HepG2 (cell line): Measurements from ENCODE around the gene CSNK2B. TPM values are rescaled to one million over a fixed set of nuclear protein-coding genes. Genes with fewer than 3 reads are reported as not detected.

Source experiments
- ATAC-seq: fragments of 200-7000 bp; cut with Tn5 transposase; 3 replicates; pipeline ENCODE4 v1.9.1; 2020; ENCODE audit warnings: mild to moderate bottlenecking, moderate library complexity
- BruUV-seq: library from RNA; stranded (reverse); fragments of 400-500 nt; replicated peaks from 2 replicates; lab custom pipeline; 2021; lab: Mats Ljungman, UMichigan
- CTCF ChIA-PET: fragments of 300-600 bp; formaldehyde crosslinking; extraction: SDS; loops from one replicate; lab custom pipeline; 2021; ENCODE audit warnings: low total read pairs, inconsistent platforms, low intra/inter-chr PET ratio; lab: Yijun Ruan, JAX
- POLR2A ChIA-PET: fragments of 350-600 bp; sonication (Branson Sonifier 250); formaldehyde crosslinking; loops from one replicate; lab custom pipeline; 2020; ENCODE audit warnings: antibody characterized with exemption, inconsistent platforms; lab: Yijun Ruan, JAX
- DNase-seq: peaks from one replicate; pipeline ENCODE4 v3.0.0-alpha.2; 2015; ENCODE audit warnings: low spot score
- FAIRE-seq: peaks from 3 replicates; lab custom pipeline; 2011; peaks lifted over from hg19 to GRCh38; lab: Jason Lieb, UNC
- H2AFZ ChIP-seq: one replicate; pipeline ENCODE4 v1.6.1; 2011; ENCODE audit warnings: low read length, inconsistent platforms
- H3K27ac ChIP-seq: fragments of 300-600 bp; 3 replicates; pipeline ENCODE4 v1.8.0; 2011; ENCODE audit warnings: mixed run types, mild to moderate bottlenecking, mixed read lengths, low read length, inconsistent platforms; ENCODE audit not compliant: insufficient read depth; ENCODE audit errors: extremely low read length
- H3K27me3 ChIP-seq, 2 experiments: fragments of 200-600 bp in 1 of 2; 2 replicates in 1 of 2; 3 replicates in 1 of 2; pipeline versions ENCODE4 v1.6.0 to v1.8.0; 2011; ENCODE audit warnings: low read length in 2 of 2, mild to moderate bottlenecking in 2 of 2, moderate library complexity in 2 of 2, inconsistent platforms in 1 of 2; ENCODE audit not compliant: insufficient read depth in 2 of 2, control insufficient read depth in 1 of 2
- H3K36me3 ChIP-seq, 2 experiments: fragments of 200-600 bp in 1 of 2; replicated peaks in 1 of 2; 2 replicates in 1 of 2; 3 replicates in 1 of 2; pipeline versions ENCODE4 v1.5.1 to v1.8.0; 2011; ENCODE audit warnings: low read length in 2 of 2, inconsistent platforms in 1 of 2; ENCODE audit not compliant: insufficient read depth in 2 of 2, control insufficient read depth in 1 of 2
- H3K4me1 ChIP-seq: 2 replicates; pipeline ENCODE4 v1.5.1; 2012; ENCODE audit warnings: low read length, inconsistent platforms; ENCODE audit not compliant: insufficient read depth
- H3K4me2 ChIP-seq: 2 replicates; pipeline ENCODE4 v1.6.0; 2011; ENCODE audit warnings: low read depth, low read length, inconsistent platforms
- H3K4me3 ChIP-seq, 3 experiments: fragments of 200-600 bp in 1 of 3; sonication (generic), shearing (Covaris generic) in 1 of 3; replicated peaks in 1 of 3; 2 replicates each; pipeline ENCODE4 v1.5.1; 2011 to 2016; ENCODE audit warnings: low read length in 3 of 3, inconsistent platforms in 2 of 3, low read depth in 2 of 3, mild to moderate bottlenecking in 2 of 3, control low read depth in 1 of 3, mixed read lengths in 1 of 3; ENCODE audit not compliant: insufficient read depth in 1 of 3
- H3K79me2 ChIP-seq: one replicate; pipeline ENCODE4 v1.6.1; 2011; ENCODE audit warnings: low read length, inconsistent platforms; ENCODE audit not compliant: insufficient read depth
- H3K9ac ChIP-seq: 2 replicates; pipeline ENCODE4 v1.6.0; 2011; ENCODE audit warnings: mild to moderate bottlenecking, low read depth, low read length, inconsistent platforms; ENCODE audit not compliant: insufficient read depth
- H3K9me3 ChIP-seq: 2 replicates; pipeline ENCODE4 v1.5.1; 2012; ENCODE audit warnings: mild to moderate bottlenecking, low read length
- H4K20me1 ChIP-seq: 2 replicates; pipeline ENCODE4 v1.6.0; 2011; ENCODE audit warnings: inconsistent platforms, mild to moderate bottlenecking, low read length, moderate library complexity; ENCODE audit not compliant: insufficient read depth
- AGO1 ChIP-seq: fragments of 200-400 bp; formaldehyde crosslinking; IDR thresholded peaks from 2 replicates; pipeline ENCODE4 v1.6.1; 2017; ENCODE audit warnings: mild to moderate bottlenecking, low read depth, low read length, moderate library complexity; ENCODE audit not compliant: poor library complexity, severe bottlenecking
- KDM6A ChIP-seq: IDR thresholded peaks from 2 replicates; pipeline ENCODE4 v1.6.1; 2016; ENCODE audit warnings: low read depth
- MED1 ChIP-seq: sonication (generic); formaldehyde crosslinking; IDR thresholded peaks from 2 replicates; pipeline ENCODE4 v1.4.0; 2020; ENCODE audit warnings: missing genetic modification reagents
- MZF1 ChIP-seq: sonication (generic); formaldehyde crosslinking; IDR thresholded peaks from 2 replicates; pipeline ENCODE4 v1.8.1; 2023; ENCODE audit warnings: mild to moderate bottlenecking, missing genetic modification reagents, borderline replicate concordance
- NFYC ChIP-seq: IDR thresholded peaks from 2 replicates; pipeline ENCODE4 v1.6.1; 2016; ENCODE audit warnings: missing genetic modification reagents, missing compliant biosample characterization
- NRL ChIP-seq: sonication (generic); formaldehyde crosslinking; IDR thresholded peaks from 2 replicates; pipeline ENCODE4 v1.5.0; 2020; ENCODE audit warnings: missing genetic modification reagents, mild to moderate bottlenecking, moderate library complexity, borderline replicate concordance
- POLR2A ChIP-seq, 2 experiments: IDR thresholded peaks; 2 replicates each; pipeline ENCODE4 v1.6.1; 2011; ENCODE audit warnings: low read depth in 2 of 2, low read length in 2 of 2, mild to moderate bottlenecking in 1 of 2, moderate library complexity in 1 of 2; ENCODE audit not compliant: insufficient read depth in 1 of 2
- POLR2G ChIP-seq: fragments of 200-400 bp; formaldehyde crosslinking; IDR thresholded peaks from 2 replicates; pipeline ENCODE4 v1.6.1; 2018; ENCODE audit warnings: mild to moderate bottlenecking, low read depth, low read length, moderate library complexity
- RBFOX2 ChIP-seq: fragments of 200-400 bp; formaldehyde crosslinking; IDR thresholded peaks from 2 replicates; pipeline ENCODE4 v1.6.1; 2017; ENCODE audit warnings: low read depth, mild to moderate bottlenecking, low read length
- SNAPC2 ChIP-seq: sonication (generic); formaldehyde crosslinking; IDR thresholded peaks from 2 replicates; pipeline ENCODE4 v1.8.1; 2022; ENCODE audit warnings: mild to moderate bottlenecking, missing genetic modification reagents
- ZBTB20 ChIP-seq: sonication (generic); formaldehyde crosslinking; IDR thresholded peaks from 2 replicates; pipeline ENCODE4 v1.8.1; 2023; ENCODE audit warnings: missing genetic modification reagents, low read depth, mild to moderate bottlenecking, borderline replicate concordance
- ZNF263 ChIP-seq: sonication (generic); formaldehyde crosslinking; IDR thresholded peaks from 2 replicates; pipeline ENCODE4 v1.4.0; 2020; ENCODE audit warnings: missing genetic modification reagents
- ZNF337 ChIP-seq: sonication (generic); formaldehyde crosslinking; IDR thresholded peaks from 2 replicates; pipeline ENCODE4 v1.5.1; 2020; ENCODE audit warnings: missing genetic modification reagents, low read depth, mild to moderate bottlenecking, borderline replicate concordance
- ZNF354B ChIP-seq: sonication (generic); formaldehyde crosslinking; IDR thresholded peaks from 2 replicates; pipeline ENCODE4 v1.8.0; 2022; ENCODE audit warnings: mild to moderate bottlenecking, missing genetic modification reagents
- ZNF574 ChIP-seq: sonication (generic); formaldehyde crosslinking; IDR thresholded peaks from 2 replicates; pipeline ENCODE4 v1.4.0; 2020; ENCODE audit warnings: missing genetic modification reagents
- WGBS: methylation state at CpG from one replicate; pipeline ENCODE4 v1.1.6; 2017; ENCODE audit warnings: low lambda C conversion rate; 5-methylcytosine and 5-hydroxymethylcytosine counted together
- in situ Hi-C: cut with HindIII; loops from 2 replicates; pipeline ENCODE4 v1.10.0; 2017; ENCODE audit warnings: low pct_unique_long_range_greater_than_20kb; ENCODE audit not compliant: extremely low pct_ligation_motif_present
- intact Hi-C: fragments of 100-400 bp; cut with micrococcal nuclease; formaldehyde crosslinking; loops from one replicate; pipeline ENCODE4 v1.10.0; 2022; ENCODE audit not compliant: unreplicated experiment
- polyA plus RNA-seq, 8 experiments: library from polyadenylated mRNA; depleted of rRNA in 3 of 8; stranded (reverse) in 7 of 8; unstranded in 1 of 8; fragments of >200 nt; fragmentation: Illumina TruSeq in 4 of 8; extraction: Trizol in 4 of 8; gene quantifications; 2 replicates each; pipeline versions ENCODE4 v1.2.1 to v1.2.3, GENCODE V29; 2011 to 2016; ENCODE audit warnings: low read depth in 4 of 8, missing spikeins in 1 of 8, mixed read lengths in 1 of 8; ENCODE audit not compliant: insufficient read depth in 1 of 8
- total RNA-seq, 5 experiments: library from RNA; depleted of rRNA; stranded (reverse); fragments of >200 nt; fragmentation: Illumina TruSeq; extraction: Trizol; gene quantifications; 2 replicates each; pipeline ENCODE4 v1.2.3, GENCODE V29; 2016; ENCODE audit warnings: low read depth in 1 of 5
- TF ChIP-seq, protein P1 (sequence below): IDR thresholded peaks from 2 replicates; pipeline ENCODE4 v1.6.1; 2018; ENCODE audit warnings: missing genetic modification reagents

The CSNK2B gene
- total and polyA plus RNA-seq, 2 of the 13 experiments (the other 11 are each of a cell fraction or from before 2014, with no cell fraction given), result 111 to 296 TPM

DNA sequence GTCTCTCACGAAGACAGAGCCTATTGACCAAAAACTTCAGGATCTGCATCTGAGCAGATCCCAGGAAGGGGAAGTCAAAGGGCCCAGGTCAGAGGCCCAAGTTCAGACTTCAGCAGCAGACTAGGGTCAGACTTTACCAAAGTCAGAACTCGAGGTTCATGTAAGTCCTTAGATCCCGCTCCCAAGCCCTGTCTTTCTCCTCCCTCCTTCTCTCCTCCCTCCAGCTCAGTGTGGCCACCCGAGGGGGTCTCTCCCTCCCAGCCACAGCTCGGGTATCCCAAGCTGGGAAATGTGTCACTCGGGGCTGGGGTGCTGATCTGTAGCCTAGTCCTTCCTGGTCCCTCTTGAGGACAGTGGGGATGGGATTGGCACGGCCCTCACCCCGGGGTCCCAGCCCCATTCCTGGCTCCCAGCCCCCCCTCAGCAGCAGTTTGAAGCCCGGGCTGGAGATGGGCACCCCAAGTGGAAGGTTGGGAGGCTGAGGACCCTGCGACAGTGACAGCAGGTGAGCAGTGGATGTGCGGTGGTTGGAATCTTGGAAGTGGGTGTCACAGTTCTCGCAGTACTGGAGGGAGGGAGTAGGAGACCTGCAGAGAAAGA, 3.7 kb upstream of the CSNK2B start:
- Histone ChIP-seq H3K36me3 (peaks cover 10 to 24% of the 10 kb centered on the region in 2 experiments), H3K27ac (peak overlapping the region; percentile 15), H3K9me3 (no peaks in the 10 kb centered on the region), H3K9ac (no peak overlapping the region), H3K4me1 (peaks cover 77% of the 10 kb centered on the region), H3K4me3 (no peak overlapping the region), H4K20me1 (peaks cover 18% of the 10 kb centered on the region; the same call in 1 of the 2 replicates), H3K4me2 (peak overlapping the region; percentile 94; the same call in 1 of the 2 replicates), H3K27me3 (no peaks in the 10 kb centered on the region; a peak in 1 of 5 replicates), H2AFZ (no peak overlapping the region), H3K79me2 (peaks cover 66% of the 10 kb centered on the region)
- CTCF ChIA-PET, result no interaction called here
- intact Hi-C loops, result no loop called here
- no peak for ATAC-seq
- no peak for DNase-seq
- BruUV-seq, result no TSS peak
- in situ Hi-C loops, result no loop called here
- WGBS, result 92% methylated on average over 12 of the region's 12 CpGs
- POLR2A ChIA-PET, result interaction anchor here (1.1 to 7.4 kb wide), 7 partner anchors 8 to 104 kb away, joined by 3 to 438 read pairs (median 23); partner anchors contain the start of genes ABHD16A, APOM, BAG6 and CLIC1
- FAIRE-seq, result no peak
- 0 out of 2 replicates have a peak, but pooled peaks have one; percentile 56 for TF ChIP-seq ZNF354B
- peak; percentile 71; the same call in 1 of the 2 replicates for TF ChIP-seq NRL (CRISPR knock-in tag)
- 0 out of 2 replicates have a peak, but pooled peaks have one; percentile 52 for TF ChIP-seq MZF1
- TF ChIP-seq NFYC (CRISPR knock-in tag), result no peak
- peak; percentile 54; the same call in 1 of the 2 replicates for TF ChIP-seq RBFOX2
- TF ChIP-seq POLR2G, result peak; percentile 48; the same call in 1 of the 2 replicates
- peak; percentile 40; the same call in 1 of the 2 replicates for TF ChIP-seq SNAPC2 (CRISPR knock-in tag)
- peak; percentile 26; the same call in 1 of the 2 replicates for TF ChIP-seq ZNF574 (CRISPR knock-in tag)
- TF ChIP-seq, protein P1, sequence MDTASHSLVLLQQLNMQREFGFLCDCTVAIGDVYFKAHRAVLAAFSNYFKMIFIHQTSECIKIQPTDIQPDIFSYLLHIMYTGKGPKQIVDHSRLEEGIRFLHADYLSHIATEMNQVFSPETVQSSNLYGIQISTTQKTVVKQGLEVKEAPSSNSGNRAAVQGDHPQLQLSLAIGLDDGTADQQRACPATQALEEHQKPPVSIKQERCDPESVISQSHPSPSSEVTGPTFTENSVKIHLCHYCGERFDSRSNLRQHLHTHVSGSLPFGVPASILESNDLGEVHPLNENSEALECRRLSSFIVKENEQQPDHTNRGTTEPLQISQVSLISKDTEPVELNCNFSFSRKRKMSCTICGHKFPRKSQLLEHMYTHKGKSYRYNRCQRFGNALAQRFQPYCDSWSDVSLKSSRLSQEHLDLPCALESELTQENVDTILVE (CRISPR knock-in tag), result no peak
- 0 out of 2 replicates have a peak, but pooled peaks have one; percentile 26 for TF ChIP-seq ZBTB20
- TF ChIP-seq AGO1, result peak; percentile 92
- TF ChIP-seq ZNF337 (CRISPR knock-in tag), result no peak
- 0 out of 4 replicates have a peak, but pooled peaks of 1 of the 2 experiments have one; percentile 0 for TF ChIP-seq POLR2A (IDR thresholded peaks at IDR 0.05; ENCODE audit: insufficient read depth in 1 of 2, low read depth in 2 of 2, low read length in 2 of 2)
- 0 out of 2 replicates have a peak, but pooled peaks have one; percentile 18 for TF ChIP-seq ZNF263 (CRISPR knock-in tag)
- TF ChIP-seq KDM6A (CRISPR knock-in tag), result no peak
- peak; percentile 21; the same call in 1 of the 2 replicates for TF ChIP-seq MED1 (CRISPR knock-in tag)
